HepG2 (cell line): Measurements from ENCODE around the gene CNTN2. TPM values are rescaled to one million over a fixed set of nuclear protein-coding genes. Genes with fewer than 3 reads are reported as not detected.

Source experiments
- ATAC-seq: fragments of 200-7000 bp; cut with Tn5 transposase; 3 replicates; pipeline ENCODE4 v1.9.1; 2020; ENCODE audit warnings: mild to moderate bottlenecking, moderate library complexity
- BruUV-seq: library from RNA; stranded (reverse); fragments of 400-500 nt; replicated peaks from 2 replicates; lab custom pipeline; 2021; lab: Mats Ljungman, UMichigan
- CTCF ChIA-PET: fragments of 300-600 bp; formaldehyde crosslinking; extraction: SDS; loops from one replicate; lab custom pipeline; 2021; ENCODE audit warnings: low total read pairs, inconsistent platforms, low intra/inter-chr PET ratio; lab: Yijun Ruan, JAX
- POLR2A ChIA-PET: fragments of 350-600 bp; sonication (Branson Sonifier 250); formaldehyde crosslinking; loops from one replicate; lab custom pipeline; 2020; ENCODE audit warnings: antibody characterized with exemption, inconsistent platforms; lab: Yijun Ruan, JAX
- DNase-seq: peaks from one replicate; pipeline ENCODE4 v3.0.0-alpha.2; 2015; ENCODE audit warnings: low spot score
- FAIRE-seq: peaks from 3 replicates; lab custom pipeline; 2011; peaks lifted over from hg19 to GRCh38; lab: Jason Lieb, UNC
- H2AFZ ChIP-seq: one replicate; pipeline ENCODE4 v1.6.1; 2011; ENCODE audit warnings: low read length, inconsistent platforms
- H3K27ac ChIP-seq: fragments of 300-600 bp; 3 replicates; pipeline ENCODE4 v1.8.0; 2011; ENCODE audit warnings: mixed run types, mild to moderate bottlenecking, mixed read lengths, low read length, inconsistent platforms; ENCODE audit not compliant: insufficient read depth; ENCODE audit errors: extremely low read length
- H3K27me3 ChIP-seq, 2 experiments: fragments of 200-600 bp in 1 of 2; 2 replicates in 1 of 2; 3 replicates in 1 of 2; pipeline versions ENCODE4 v1.6.0 to v1.8.0; 2011; ENCODE audit warnings: low read length in 2 of 2, mild to moderate bottlenecking in 2 of 2, moderate library complexity in 2 of 2, inconsistent platforms in 1 of 2; ENCODE audit not compliant: insufficient read depth in 2 of 2, control insufficient read depth in 1 of 2
- H3K36me3 ChIP-seq, 2 experiments: fragments of 200-600 bp in 1 of 2; replicated peaks in 1 of 2; 2 replicates in 1 of 2; 3 replicates in 1 of 2; pipeline versions ENCODE4 v1.5.1 to v1.8.0; 2011; ENCODE audit warnings: low read length in 2 of 2, inconsistent platforms in 1 of 2; ENCODE audit not compliant: insufficient read depth in 2 of 2, control insufficient read depth in 1 of 2
- H3K4me1 ChIP-seq: 2 replicates; pipeline ENCODE4 v1.5.1; 2012; ENCODE audit warnings: low read length, inconsistent platforms; ENCODE audit not compliant: insufficient read depth
- H3K4me2 ChIP-seq: 2 replicates; pipeline ENCODE4 v1.6.0; 2011; ENCODE audit warnings: low read depth, low read length, inconsistent platforms
- H3K4me3 ChIP-seq, 3 experiments: fragments of 200-600 bp in 1 of 3; sonication (generic), shearing (Covaris generic) in 1 of 3; replicated peaks in 1 of 3; 2 replicates each; pipeline ENCODE4 v1.5.1; 2011 to 2016; ENCODE audit warnings: low read length in 3 of 3, inconsistent platforms in 2 of 3, low read depth in 2 of 3, mild to moderate bottlenecking in 2 of 3, control low read depth in 1 of 3, mixed read lengths in 1 of 3; ENCODE audit not compliant: insufficient read depth in 1 of 3
- H3K79me2 ChIP-seq: one replicate; pipeline ENCODE4 v1.6.1; 2011; ENCODE audit warnings: low read length, inconsistent platforms; ENCODE audit not compliant: insufficient read depth
- H3K9ac ChIP-seq: 2 replicates; pipeline ENCODE4 v1.6.0; 2011; ENCODE audit warnings: mild to moderate bottlenecking, low read depth, low read length, inconsistent platforms; ENCODE audit not compliant: insufficient read depth
- H3K9me3 ChIP-seq: 2 replicates; pipeline ENCODE4 v1.5.1; 2012; ENCODE audit warnings: mild to moderate bottlenecking, low read length
- H4K20me1 ChIP-seq: 2 replicates; pipeline ENCODE4 v1.6.0; 2011; ENCODE audit warnings: inconsistent platforms, mild to moderate bottlenecking, low read length, moderate library complexity; ENCODE audit not compliant: insufficient read depth
- ADNP ChIP-seq: sonication (generic); formaldehyde crosslinking; IDR thresholded peaks from 2 replicates; pipeline ENCODE4 v1.4.0; 2020; ENCODE audit warnings: missing genetic modification reagents
- BRD4 ChIP-seq: sonication (generic); formaldehyde crosslinking; IDR thresholded peaks from 2 replicates; pipeline ENCODE4 v1.4.0; 2020; ENCODE audit warnings: missing genetic modification reagents
- CCDC6 ChIP-seq: sonication (generic); formaldehyde crosslinking; IDR thresholded peaks from 2 replicates; pipeline ENCODE4 v1.8.1; 2022; ENCODE audit warnings: mild to moderate bottlenecking, missing genetic modification reagents, moderate library complexity
- FIP1L1 ChIP-seq: fragments of 200-400 bp; formaldehyde crosslinking; IDR thresholded peaks from 2 replicates; pipeline ENCODE4 v1.6.1; 2018; ENCODE audit warnings: low read depth, mild to moderate bottlenecking, low read length, moderate library complexity, borderline replicate concordance; ENCODE audit not compliant: insufficient read depth
- FOXO1 ChIP-seq: sonication (generic); formaldehyde crosslinking; IDR thresholded peaks from 2 replicates; pipeline ENCODE4 v1.4.0; 2020; ENCODE audit warnings: missing genetic modification reagents
- KDM2A ChIP-seq: sonication (generic); formaldehyde crosslinking; IDR thresholded peaks from 2 replicates; pipeline ENCODE4 v1.4.0; 2020; ENCODE audit warnings: low read depth, missing genetic modification reagents, borderline replicate concordance
- NCOR1 ChIP-seq: fragments of 200-600 bp; sonication (generic); IDR thresholded peaks from 2 replicates; pipeline ENCODE4 v1.7.0; 2017; ENCODE audit warnings: antibody characterized with exemption, low read length, borderline replicate concordance
- REPIN1 ChIP-seq: sonication (generic); formaldehyde crosslinking; IDR thresholded peaks from 2 replicates; pipeline ENCODE4 v1.8.0; 2022; ENCODE audit warnings: missing genetic modification reagents, low read depth, mild to moderate bottlenecking, borderline replicate concordance
- TAF1 ChIP-seq: sonication (generic); formaldehyde crosslinking; IDR thresholded peaks from 2 replicates; pipeline ENCODE4 v1.4.0; 2020; ENCODE audit warnings: missing genetic modification reagents
- ZNF460 ChIP-seq: sonication (generic); formaldehyde crosslinking; IDR thresholded peaks from 2 replicates; pipeline ENCODE4 v1.5.1; 2020; ENCODE audit warnings: missing genetic modification reagents, mild to moderate bottlenecking, borderline replicate concordance
- ZNF747 ChIP-seq: sonication (generic); formaldehyde crosslinking; IDR thresholded peaks from 2 replicates; pipeline ENCODE4 v1.8.1; 2023; ENCODE audit warnings: missing genetic modification reagents, mild to moderate bottlenecking, borderline replicate concordance
- ZNF772 ChIP-seq: sonication (generic); formaldehyde crosslinking; IDR thresholded peaks from 2 replicates; pipeline ENCODE4 v1.5.0; 2020; ENCODE audit warnings: mild to moderate bottlenecking, missing genetic modification reagents
- WGBS: methylation state at CpG from one replicate; pipeline ENCODE4 v1.1.6; 2017; ENCODE audit warnings: low lambda C conversion rate; 5-methylcytosine and 5-hydroxymethylcytosine counted together
- in situ Hi-C: cut with HindIII; loops from 2 replicates; pipeline ENCODE4 v1.10.0; 2017; ENCODE audit warnings: low pct_unique_long_range_greater_than_20kb; ENCODE audit not compliant: extremely low pct_ligation_motif_present
- intact Hi-C: fragments of 100-400 bp; cut with micrococcal nuclease; formaldehyde crosslinking; loops from one replicate; pipeline ENCODE4 v1.10.0; 2022; ENCODE audit not compliant: unreplicated experiment
- polyA plus RNA-seq, 8 experiments: library from polyadenylated mRNA; depleted of rRNA in 3 of 8; stranded (reverse) in 7 of 8; unstranded in 1 of 8; fragments of >200 nt; fragmentation: Illumina TruSeq in 4 of 8; extraction: Trizol in 4 of 8; gene quantifications; 2 replicates each; pipeline versions ENCODE4 v1.2.1 to v1.2.3, GENCODE V29; 2011 to 2016; ENCODE audit warnings: low read depth in 4 of 8, missing spikeins in 1 of 8, mixed read lengths in 1 of 8; ENCODE audit not compliant: insufficient read depth in 1 of 8
- total RNA-seq, 5 experiments: library from RNA; depleted of rRNA; stranded (reverse); fragments of >200 nt; fragmentation: Illumina TruSeq; extraction: Trizol; gene quantifications; 2 replicates each; pipeline ENCODE4 v1.2.3, GENCODE V29; 2016; ENCODE audit warnings: low read depth in 1 of 5
- TF ChIP-seq, protein P1 (sequence below): conservative IDR thresholded peaks from 2 replicates; pipeline ENCODE4 v1.6.1; 2018; ENCODE audit warnings: missing genetic modification reagents

CNTN2 gene
- total and polyA plus RNA-seq, 2 of the 13 experiments (the other 11 are each of a cell fraction or from before 2014, with no cell fraction given), result not detected

DNA sequence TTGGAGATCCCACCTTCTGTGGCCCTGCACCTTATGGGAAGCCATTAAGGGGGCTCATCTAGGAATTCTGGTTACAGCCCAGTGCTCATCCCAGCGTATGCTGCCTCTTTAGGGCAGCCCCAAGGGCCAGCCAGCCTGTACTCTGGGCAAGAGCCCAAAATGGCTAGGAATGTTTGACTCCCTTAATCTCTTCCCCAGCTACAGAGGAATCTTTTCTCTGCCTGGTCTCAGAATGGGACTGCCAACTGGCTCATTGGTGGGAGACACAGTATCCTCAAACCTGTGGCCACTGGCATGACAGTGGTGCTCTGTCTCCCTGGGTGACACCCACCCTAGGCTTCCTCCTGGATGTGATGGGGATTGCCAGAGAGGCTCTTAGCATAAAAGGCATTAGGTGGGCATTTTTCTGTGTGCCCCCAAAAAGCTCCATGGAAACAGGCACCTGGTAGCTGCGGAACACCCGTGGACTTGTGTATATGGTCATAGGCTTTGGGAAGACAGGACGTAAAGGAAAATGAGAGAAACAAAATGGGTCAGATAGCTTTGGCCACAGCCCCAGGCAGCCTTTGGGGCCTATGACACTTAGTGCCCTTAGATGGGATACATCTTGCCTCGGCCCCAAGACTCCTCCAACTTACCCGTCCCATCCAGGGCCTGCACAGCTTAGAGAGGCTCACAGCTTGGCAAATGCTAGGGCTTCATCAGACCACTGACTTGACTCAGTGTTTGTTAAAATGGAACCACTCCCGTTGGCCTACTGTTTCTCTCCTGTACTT, 34.3 kb downstream of the CNTN2 start (continued):
- no peak for TF ChIP-seq ZNF747
- no peak for TF ChIP-seq ZNF772 (CRISPR knock-in tag)
- no peak for TF ChIP-seq ZNF460
- no peak for TF ChIP-seq REPIN1 (CRISPR knock-in tag)
- no peak for TF ChIP-seq FIP1L1
- TF ChIP-seq TAF1 (CRISPR knock-in tag), result no peak
- TF ChIP-seq ADNP (CRISPR knock-in tag), result no peak
- TF ChIP-seq CCDC6 (CRISPR knock-in tag), result no peak
- TF ChIP-seq NCOR1, result no peak
- TF ChIP-seq, protein P1, sequence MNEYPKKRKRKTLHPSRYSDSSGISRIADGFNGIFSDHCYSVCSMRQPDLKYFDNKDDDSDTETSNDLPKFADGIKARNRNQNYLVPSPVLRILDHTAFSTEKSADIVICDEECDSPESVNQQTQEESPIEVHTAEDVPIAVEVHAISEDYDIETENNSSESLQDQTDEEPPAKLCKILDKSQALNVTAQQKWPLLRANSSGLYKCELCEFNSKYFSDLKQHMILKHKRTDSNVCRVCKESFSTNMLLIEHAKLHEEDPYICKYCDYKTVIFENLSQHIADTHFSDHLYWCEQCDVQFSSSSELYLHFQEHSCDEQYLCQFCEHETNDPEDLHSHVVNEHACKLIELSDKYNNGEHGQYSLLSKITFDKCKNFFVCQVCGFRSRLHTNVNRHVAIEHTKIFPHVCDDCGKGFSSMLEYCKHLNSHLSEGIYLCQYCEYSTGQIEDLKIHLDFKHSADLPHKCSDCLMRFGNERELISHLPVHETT (CRISPR knock-in tag), result no peak

DNA sequence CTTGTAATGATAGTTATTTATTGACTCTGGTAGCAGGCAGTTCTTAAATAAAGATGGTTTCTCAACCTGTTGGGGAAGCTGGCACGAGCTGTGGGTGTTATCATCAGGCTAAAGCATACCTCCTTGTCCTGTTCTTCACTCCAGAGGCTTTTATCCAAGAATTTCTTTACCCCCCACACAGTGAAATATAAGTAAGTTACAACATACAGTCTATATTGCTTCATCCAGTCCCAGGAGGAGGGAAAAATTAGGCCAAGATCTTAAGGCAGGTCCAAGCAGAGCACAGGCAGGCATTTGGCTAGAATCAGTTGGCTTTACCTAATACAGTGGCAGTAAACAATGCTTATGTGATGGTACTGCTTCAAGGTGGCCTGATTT, 34.9 kb downstream of the CNTN2 start:
- no peaks in the 10 kb centered on the region for H3K4me1 ChIP-seq
- BruUV-seq, result no TSS peak
- intact Hi-C loops (no loop called here), in situ Hi-C loops (no loop called here)
- DNase-seq, result no peak
- TF ChIP-seq BRD4 (CRISPR knock-in tag) (no peak), KDM2A (CRISPR knock-in tag) (no peak), FOXO1 (CRISPR knock-in tag) (no peak)
- TF ChIP-seq, all 625 proteins: peak for 0
- ChIA-PET CTCF (no interaction called here), POLR2A (no interaction called here)
- 71% methylated on average over 1 of the region's 1 CpG for WGBS
- no peak overlapping the region for H3K4me2 ChIP-seq
- H3K36me3 ChIP-seq, result no peaks in the 10 kb centered on the region
- H3K27ac ChIP-seq, result no peak overlapping the region
- H3K9ac ChIP-seq, result no peak overlapping the region
- FAIRE-seq (no peak), ATAC-seq (no peak)
- H3K9me3 ChIP-seq, result no peaks in the 10 kb centered on the region
- H3K27me3 ChIP-seq, result peaks cover 0 to 12% of the 10 kb centered on the region in 2 experiments; a peak in 2 of 5 replicates
- no peak overlapping the region for H2AFZ ChIP-seq
- H3K4me3 ChIP-seq, result no peak overlapping the region
- H3K79me2 ChIP-seq, result no peaks in the 10 kb centered on the region
- no peaks in the 10 kb centered on the region for H4K20me1 ChIP-seq
